ENCODE data around the gene COL6A2.

COL6A2 gene

GRCh38 chr21:46128106-46128932 is 30.4 kb downstream of the COL6A2 start:
- no peaks in the 10 kb centered on the region for H3K36me3 ChIP-seq (ENCODE audit: control insufficient read depth, low read depth, low read length)
- H3K9me3 ChIP-seq (ENCODE audit: control insufficient read depth, low read depth, low read length), result no peaks in the 10 kb centered on the region

GRCh38 chr21:46128933-46129571 is 31.1 kb downstream of the COL6A2 start:
- H3K4me3 ChIP-seq (ENCODE audit: low read length), result no peak overlapping the region

More at GRCh38 chr21:46128106-46128932, 30.4 kb downstream of the COL6A2 start:
- Histone ChIP-seq H3K27ac (ENCODE audit: low read length) (no peak overlapping the region), H3K9ac (ENCODE audit: low read length) (no peak overlapping the region), H3K27me3 (ENCODE audit: control insufficient read depth, insufficient read depth, low read length) (no peaks in the 10 kb centered on the region), H3K4me1 (ENCODE audit: control insufficient read depth, low read depth, low read length) (no peaks in the 10 kb centered on the region), H3K4me3 (ENCODE audit: low read length) (no peak overlapping the region)

GRCh38 chr21:46129846-46130651 is 32.1 kb downstream of the COL6A2 start:
- H3K9me3 ChIP-seq (ENCODE audit: control insufficient read depth, low read depth, low read length), result no peaks in the 10 kb centered on the region
- no peak overlapping the region for H3K27ac ChIP-seq (ENCODE audit: low read length)
- no peaks in the 10 kb centered on the region for H3K4me1 ChIP-seq (ENCODE audit: control insufficient read depth, low read depth, low read length)
- no peaks in the 10 kb centered on the region for H3K36me3 ChIP-seq (ENCODE audit: control insufficient read depth, low read depth, low read length)
- no peaks in the 10 kb centered on the region for H3K27me3 ChIP-seq (ENCODE audit: control insufficient read depth, insufficient read depth, low read length)
- no peak overlapping the region for H3K9ac ChIP-seq (ENCODE audit: low read length)
- H3K4me3 ChIP-seq (ENCODE audit: low read length), result no peak overlapping the region

More at GRCh38 chr21:46128933-46129571, 31.1 kb downstream of the COL6A2 start:
- Histone ChIP-seq H3K4me1 (ENCODE audit: control insufficient read depth, low read depth, low read length) (no peaks in the 10 kb centered on the region), H3K27ac (ENCODE audit: low read length) (no peak overlapping the region), H3K27me3 (ENCODE audit: control insufficient read depth, insufficient read depth, low read length) (no peaks in the 10 kb centered on the region), H3K9ac (ENCODE audit: low read length) (no peak overlapping the region), H3K9me3 (ENCODE audit: control insufficient read depth, low read depth, low read length) (no peaks in the 10 kb centered on the region), H3K36me3 (ENCODE audit: control insufficient read depth, low read depth, low read length) (no peaks in the 10 kb centered on the region)

- no peak overlapping the region for H3K27ac ChIP-seq (ENCODE audit: low read length)
- H3K4me1 ChIP-seq (ENCODE audit: control insufficient read depth, low read depth, low read length), result no peaks in the 10 kb centered on the region
- no peaks in the 10 kb centered on the region for H3K9me3 ChIP-seq (ENCODE audit: control insufficient read depth, low read depth, low read length)
- H3K36me3 ChIP-seq (ENCODE audit: control insufficient read depth, low read depth, low read length), result no peaks in the 10 kb centered on the region
- no peak overlapping the region for H3K4me3 ChIP-seq (ENCODE audit: low read length)
- no peak overlapping the region for H3K9ac ChIP-seq (ENCODE audit: low read length)
- H3K27me3 ChIP-seq (ENCODE audit: control insufficient read depth, insufficient read depth, low read length), result no peaks in the 10 kb centered on the region
Observed at GRCh38 chr21:46130831-46131587, 33.1 kb downstream of the COL6A2 start.

GRCh38 chr21:46131588-46131837 is 33.6 kb downstream of the COL6A2 start:
- H3K4me1 ChIP-seq (ENCODE audit: control insufficient read depth, low read depth, low read length), result no peaks in the 10 kb centered on the region

GRCh38 chr21:46131838-46132651 is 34.1 kb downstream of the COL6A2 start:
- no peaks in the 10 kb centered on the region for H3K36me3 ChIP-seq (ENCODE audit: control insufficient read depth, low read depth, low read length)
- no peak overlapping the region for H3K27ac ChIP-seq (ENCODE audit: low read length)
- H3K4me3 ChIP-seq (ENCODE audit: low read length), result no peak overlapping the region
- no peaks in the 10 kb centered on the region for H3K9me3 ChIP-seq (ENCODE audit: control insufficient read depth, low read depth, low read length)
- H3K9ac ChIP-seq (ENCODE audit: low read length), result no peak overlapping the region
- no peaks in the 10 kb centered on the region for H3K4me1 ChIP-seq (ENCODE audit: control insufficient read depth, low read depth, low read length)
- H3K27me3 ChIP-seq (ENCODE audit: control insufficient read depth, insufficient read depth, low read length), result no peaks in the 10 kb centered on the region

More at GRCh38 chr21:46131588-46131837, 33.6 kb downstream of the COL6A2 start:
- Histone ChIP-seq H3K9me3 (ENCODE audit: control insufficient read depth, low read depth, low read length) (no peaks in the 10 kb centered on the region), H3K4me3 (ENCODE audit: low read length) (no peak overlapping the region), H3K27me3 (ENCODE audit: control insufficient read depth, insufficient read depth, low read length) (no peaks in the 10 kb centered on the region), H3K27ac (ENCODE audit: low read length) (no peak overlapping the region), H3K9ac (ENCODE audit: low read length) (no peak overlapping the region), H3K36me3 (ENCODE audit: control insufficient read depth, low read depth, low read length) (no peaks in the 10 kb centered on the region)

GRCh38 chr21:46135782-46136395 is 38.0 kb downstream of the COL6A2 start:
- Histone ChIP-seq H3K27me3 (ENCODE audit: control insufficient read depth, insufficient read depth, low read length) (no peaks in the 10 kb centered on the region), H3K27ac (ENCODE audit: low read length) (no peak overlapping the region), H3K9me3 (ENCODE audit: control insufficient read depth, low read depth, low read length) (no peaks in the 10 kb centered on the region), H3K4me1 (ENCODE audit: control insufficient read depth, low read depth, low read length) (no peaks in the 10 kb centered on the region), H3K9ac (ENCODE audit: low read length) (no peak overlapping the region), H3K4me3 (ENCODE audit: low read length) (no peak overlapping the region), H3K36me3 (ENCODE audit: control insufficient read depth, low read depth, low read length) (no peaks in the 10 kb centered on the region)

- Histone ChIP-seq H3K9me3 (ENCODE audit: control insufficient read depth, low read depth, low read length) (no peaks in the 10 kb centered on the region), H3K27me3 (ENCODE audit: control insufficient read depth, insufficient read depth, low read length) (no peaks in the 10 kb centered on the region), H3K36me3 (ENCODE audit: control insufficient read depth, low read depth, low read length) (no peaks in the 10 kb centered on the region), H3K27ac (ENCODE audit: low read length) (no peak overlapping the region), H3K4me3 (ENCODE audit: low read length) (no peak overlapping the region), H3K4me1 (ENCODE audit: control insufficient read depth, low read depth, low read length) (no peaks in the 10 kb centered on the region), H3K9ac (ENCODE audit: low read length) (no peak overlapping the region)
Observed at GRCh38 chr21:46136739-46137349, 38.9 kb downstream of the COL6A2 start.

GRCh38 chr21:46137908-46138307 is 40.0 kb downstream of the COL6A2 start:
- no peak overlapping the region for H3K9ac ChIP-seq (ENCODE audit: low read length)
- H3K4me1 ChIP-seq (ENCODE audit: control insufficient read depth, low read depth, low read length), result no peaks in the 10 kb centered on the region
- H3K36me3 ChIP-seq (ENCODE audit: control insufficient read depth, low read depth, low read length), result no peaks in the 10 kb centered on the region
- no peaks in the 10 kb centered on the region for H3K9me3 ChIP-seq (ENCODE audit: control insufficient read depth, low read depth, low read length)
- no peaks in the 10 kb centered on the region for H3K27me3 ChIP-seq (ENCODE audit: control insufficient read depth, insufficient read depth, low read length)
- H3K27ac ChIP-seq (ENCODE audit: low read length), result no peak overlapping the region
- H3K4me3 ChIP-seq (ENCODE audit: low read length), result no peak overlapping the region

- H3K36me3 ChIP-seq (ENCODE audit: control insufficient read depth, low read depth, low read length), result no peaks in the 10 kb centered on the region
- H3K4me1 ChIP-seq (ENCODE audit: control insufficient read depth, low read depth, low read length), result no peaks in the 10 kb centered on the region
- no peak overlapping the region for H3K9ac ChIP-seq (ENCODE audit: low read length)
- no peaks in the 10 kb centered on the region for H3K9me3 ChIP-seq (ENCODE audit: control insufficient read depth, low read depth, low read length)
- no peak overlapping the region for H3K27ac ChIP-seq (ENCODE audit: low read length)
- H3K27me3 ChIP-seq (ENCODE audit: control insufficient read depth, insufficient read depth, low read length), result no peaks in the 10 kb centered on the region
- no peak overlapping the region for H3K4me3 ChIP-seq (ENCODE audit: low read length)
Observed at GRCh38 chr21:46138383-46138970, 40.6 kb downstream of the COL6A2 start.

All from iPS-18a (cell line).